Testis (tissue), 3 donors: ENCODE measurements around the gene C4orf50. TPM values are rescaled to one million over a fixed set of nuclear protein-coding genes. Genes with fewer than 3 reads are reported as not detected.
"Not testable (repeated sequence)": the region's sequence is repeated elsewhere in the genome, so short reads cannot be mapped to it uniquely, and the experiment has no call there.

Experiments
- DNase-seq: peaks from one replicate; pipeline ENCODE4 v3.0.0-alpha.2; 2019
- H3K27ac ChIP-seq, 2 donors: fragments of 200-600 bp; sonication (generic); one replicate each; pipeline ENCODE4 v1.5.1; 2019
- H3K27me3 ChIP-seq: fragments of 200-600 bp; sonication (generic); one replicate; pipeline ENCODE4 v1.5.1; 2019
- H3K36me3 ChIP-seq: fragments of 200-600 bp; sonication (generic); one replicate; pipeline ENCODE4 v1.5.1; 2017; ENCODE audit warnings: low read depth; ENCODE audit errors: missing control alignments
- H3K4me1 ChIP-seq: fragments of 200-600 bp; sonication (generic); one replicate; pipeline ENCODE4 v1.5.1; 2019
- H3K4me3 ChIP-seq, 2 donors: fragments of 200-600 bp; sonication (generic); one replicate each; pipeline ENCODE4 v1.5.1; 2017 to 2019
- H3K9me3 ChIP-seq: fragments of 200-600 bp; sonication (generic); one replicate; pipeline ENCODE4 v1.5.1; 2017
- POLR2A ChIP-seq: fragments of 450-650 bp; IDR thresholded peaks from one replicate; pipeline ENCODE4 v1.6.1; 2017; ENCODE audit warnings: antibody characterized with exemption, mild to moderate bottlenecking, moderate library complexity
- WGBS, 2 donors: methylation state at CpG; one replicate each; pipeline ENCODE4 v1.1.5; 2018; 5-methylcytosine and 5-hydroxymethylcytosine counted together
- intact Hi-C: fragments of 100-400 bp; cut with DNase I; formaldehyde crosslinking; loops from one replicate; pipeline ENCODE4 v1.15.1; 2023; ENCODE audit warnings: low total_unique reads
- polyA plus RNA-seq: library from polyadenylated mRNA; stranded (reverse); fragments of 350-450 nt; fragmentation: Illumina TruSeq; extraction: RNeasy Lipid Tissue Mini Kit (QIAGEN cat#74804); gene quantifications from one replicate; pipeline ENCODE4 v1.2.3, GENCODE V29; 2014; ENCODE audit warnings: low read depth, low replicate concordance; ENCODE audit not compliant: insufficient read depth
- total RNA-seq, 2 donors: library from RNA; depleted of rRNA; stranded (reverse); fragments of >200 nt; gene quantifications; one replicate each; pipeline ENCODE4 v1.2.3, GENCODE V29; 2016
- TF ChIP-seq, protein P1 (sequence below), 3 experiments: fragments of 450-650 bp in 2 of 3; fragments of 200-600 bp in 1 of 3; sonication (generic) in 1 of 3; IDR thresholded peaks; one replicate each; pipeline ENCODE4 v1.5.1; 2016 to 2019; ENCODE audit warnings: antibody characterized with exemption in 3 of 3, mild to moderate bottlenecking in 2 of 3, moderate library complexity in 1 of 3

The C4orf50 gene
- total and polyA plus RNA-seq, 3 donors from 2014 or later = 1.1 to 2.7 (median 1.8) TPM

DNA sequence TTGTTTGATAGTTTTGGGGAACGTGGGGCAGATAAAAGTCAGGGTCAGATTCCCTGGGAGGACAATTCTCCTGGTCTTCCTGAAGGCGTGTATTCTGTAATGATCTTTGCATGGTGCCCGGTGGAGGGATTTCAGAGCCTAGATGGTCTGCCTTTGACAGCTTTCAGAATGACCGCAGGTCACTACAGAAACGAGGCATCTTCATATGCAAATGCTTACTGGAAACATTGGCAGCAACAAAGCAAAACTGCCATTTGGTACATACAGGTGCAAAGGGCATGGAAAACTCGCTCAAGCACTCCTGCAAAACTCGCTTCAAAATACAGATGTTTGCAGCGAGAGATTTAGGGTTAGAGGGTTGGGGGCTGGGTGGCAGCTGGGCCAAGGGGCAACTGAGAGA is 8.8 kb downstream of the C4orf50 start:
- no peak for TF ChIP-seq POLR2A
- TF ChIP-seq, protein P1, sequence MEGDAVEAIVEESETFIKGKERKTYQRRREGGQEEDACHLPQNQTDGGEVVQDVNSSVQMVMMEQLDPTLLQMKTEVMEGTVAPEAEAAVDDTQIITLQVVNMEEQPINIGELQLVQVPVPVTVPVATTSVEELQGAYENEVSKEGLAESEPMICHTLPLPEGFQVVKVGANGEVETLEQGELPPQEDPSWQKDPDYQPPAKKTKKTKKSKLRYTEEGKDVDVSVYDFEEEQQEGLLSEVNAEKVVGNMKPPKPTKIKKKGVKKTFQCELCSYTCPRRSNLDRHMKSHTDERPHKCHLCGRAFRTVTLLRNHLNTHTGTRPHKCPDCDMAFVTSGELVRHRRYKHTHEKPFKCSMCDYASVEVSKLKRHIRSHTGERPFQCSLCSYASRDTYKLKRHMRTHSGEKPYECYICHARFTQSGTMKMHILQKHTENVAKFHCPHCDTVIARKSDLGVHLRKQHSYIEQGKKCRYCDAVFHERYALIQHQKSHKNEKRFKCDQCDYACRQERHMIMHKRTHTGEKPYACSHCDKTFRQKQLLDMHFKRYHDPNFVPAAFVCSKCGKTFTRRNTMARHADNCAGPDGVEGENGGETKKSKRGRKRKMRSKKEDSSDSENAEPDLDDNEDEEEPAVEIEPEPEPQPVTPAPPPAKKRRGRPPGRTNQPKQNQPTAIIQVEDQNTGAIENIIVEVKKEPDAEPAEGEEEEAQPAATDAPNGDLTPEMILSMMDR (IDR thresholded peaks at IDR 0.05) = no peak
- Histone ChIP-seq H3K27ac (no peak overlapping the region), H3K4me1 (no peaks in the 10 kb centered on the region), H3K4me3 (no peak overlapping the region), H3K36me3 (no peaks in the 10 kb centered on the region), H3K27me3 (no peaks in the 10 kb centered on the region), H3K9me3 (no peaks in the 10 kb centered on the region)
- 65 to 71% methylated on average over 8 of the region's 8 CpGs for WGBS, 2 donors
- no peak for DNase-seq
- intact Hi-C loops = no loop called here

DNA sequence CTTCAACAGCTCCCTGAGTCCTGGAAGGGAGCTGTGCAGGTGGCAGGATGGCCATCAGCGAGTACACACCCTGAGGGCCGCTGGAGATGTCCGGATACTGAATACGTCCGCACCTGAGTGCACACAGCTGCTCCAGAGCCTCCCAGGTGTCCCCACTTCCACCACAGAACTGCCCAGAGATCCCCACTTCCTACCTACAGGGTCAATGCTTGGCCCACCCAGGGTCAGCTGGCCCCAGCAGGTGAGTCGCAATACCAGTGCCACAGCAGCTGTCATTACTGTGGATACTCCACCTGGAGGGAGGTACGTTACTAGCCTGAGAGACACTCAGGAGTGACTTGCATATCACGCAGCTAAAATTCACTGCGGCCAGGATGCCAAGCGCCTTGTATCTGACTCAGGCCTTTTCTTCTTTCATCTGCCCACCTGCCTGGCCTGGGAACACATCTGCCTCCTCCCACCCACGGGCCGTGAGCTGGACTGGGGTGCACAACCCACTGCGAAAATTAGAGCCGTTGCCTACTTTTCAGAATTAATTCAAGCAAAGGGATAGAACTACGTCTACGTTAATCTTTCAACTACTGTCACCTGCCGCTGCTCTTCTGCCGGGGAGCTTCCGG is 9.4 kb downstream of the C4orf50 start:
- WGBS, 2 donors = 75 to 77% methylated on average over 16 to 19 of the region's 19 CpGs
- intact Hi-C loops = no loop called here
- H3K27me3 ChIP-seq = no peaks in the 10 kb centered on the region
- H3K36me3 ChIP-seq = no peaks in the 10 kb centered on the region
- H3K4me1 ChIP-seq = no peaks in the 10 kb centered on the region
- TF ChIP-seq, protein P1 (IDR thresholded peaks at IDR 0.05) = no peak
- TF ChIP-seq POLR2A = no peak
- DNase-seq = no peak
- H3K9me3 ChIP-seq = no peaks in the 10 kb centered on the region
- no peak overlapping the region for H3K4me3 ChIP-seq
- H3K27ac ChIP-seq = no peak overlapping the region

DNA sequence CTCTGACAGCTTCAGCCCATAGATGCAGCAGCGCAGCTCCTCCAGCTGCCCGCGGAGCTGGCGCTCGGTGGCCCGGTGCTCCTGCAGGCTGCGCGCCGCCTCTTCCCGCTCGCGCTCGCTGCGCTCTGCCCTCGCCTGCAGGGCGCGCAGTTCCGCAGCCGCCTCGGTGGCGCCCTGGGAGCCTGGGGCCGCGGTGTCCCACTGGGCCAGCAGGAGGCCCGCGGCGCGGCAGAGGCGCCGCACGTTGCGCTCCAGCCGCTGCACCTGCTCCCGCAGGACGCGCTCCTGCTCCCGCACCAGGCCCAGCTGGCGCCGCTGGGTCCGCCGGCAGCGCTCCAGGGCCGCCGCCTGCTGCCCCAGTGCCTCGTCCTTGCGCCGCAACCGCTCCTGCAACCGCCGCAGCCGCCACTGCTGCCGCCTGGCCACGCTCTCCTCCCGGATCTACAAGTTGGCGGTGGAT is 10.1 kb downstream of the C4orf50 start:
- no peak for DNase-seq
- 45 to 58% methylated on average over 27 to 54 of the region's 54 CpGs for WGBS, 2 donors
- no peak overlapping the region for H3K4me3 ChIP-seq
- H3K27ac ChIP-seq = no peak overlapping the region
- no peaks in the 10 kb centered on the region for H3K27me3 ChIP-seq
- intact Hi-C loops = no loop called here
- H3K9me3 ChIP-seq = no peaks in the 10 kb centered on the region
- H3K4me1 ChIP-seq = no peaks in the 10 kb centered on the region
- H3K36me3 ChIP-seq = no peaks in the 10 kb centered on the region
- TF ChIP-seq, protein P1 (IDR thresholded peaks at IDR 0.05) = no peak
- no peak for TF ChIP-seq POLR2A

DNA sequence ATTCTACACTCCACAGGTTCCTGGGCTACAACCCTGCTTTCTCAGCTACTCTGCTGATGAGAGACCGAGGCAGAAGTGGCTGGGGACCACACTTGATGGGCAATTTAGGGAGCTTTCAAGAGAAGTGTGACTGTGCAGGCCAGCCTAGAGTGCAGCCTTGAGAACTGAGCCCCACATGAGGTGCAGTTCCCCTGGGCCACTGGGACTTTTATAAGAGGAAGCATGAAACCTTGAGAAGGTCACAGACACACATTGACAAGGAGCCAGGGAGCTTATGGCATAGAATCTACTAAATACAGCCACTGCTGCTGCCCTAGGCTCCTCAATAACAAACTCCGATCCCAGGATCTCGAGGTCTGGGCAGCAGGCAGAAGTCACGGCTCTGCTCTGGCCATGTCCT is 13.1 kb downstream of the C4orf50 start:
- DNase-seq = no peak
- no peaks in the 10 kb centered on the region for H3K36me3 ChIP-seq
- intact Hi-C loops = no loop called here

DNA sequence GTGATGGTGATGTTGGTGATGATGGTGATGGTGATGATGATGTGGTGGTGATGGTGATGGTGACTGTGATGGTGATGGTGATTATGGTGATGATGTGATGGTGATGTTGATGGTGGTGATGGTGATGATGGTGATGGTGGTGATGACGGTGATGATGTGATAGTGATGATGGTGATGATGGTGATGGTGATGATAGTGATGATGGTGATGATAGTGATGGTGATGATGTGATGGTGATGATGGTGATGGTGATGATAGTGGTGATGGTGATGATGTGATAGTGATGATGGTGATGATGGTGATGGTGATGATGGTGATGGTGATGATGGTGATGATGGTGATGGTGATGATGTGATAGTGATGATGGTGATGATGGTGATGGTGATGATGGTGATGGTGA is 14.7 kb downstream of the C4orf50 start:
- DNase-seq, H3K4me1 ChIP-seq, H3K9me3 ChIP-seq, intact Hi-C loops, H3K4me3 ChIP-seq, H3K36me3 ChIP-seq, H3K27ac ChIP-seq, H3K27me3 ChIP-seq: not testable (repeated sequence)
- WGBS, 2 donors = 53 to 98% methylated on average over 1 of the region's 1 CpG

More for the DNA sequence above, 13.1 kb downstream of the C4orf50 start:
- Histone ChIP-seq H3K27ac (no peak overlapping the region), H3K4me1 (no peaks in the 10 kb centered on the region), H3K4me3 (no peak overlapping the region), H3K27me3 (no peaks in the 10 kb centered on the region), H3K9me3 (no peaks in the 10 kb centered on the region)
- TF ChIP-seq, protein P1 (IDR thresholded peaks at IDR 0.05) = no peak
- TF ChIP-seq POLR2A = no peak
- WGBS, 2 donors = 87 to 95% methylated on average over 4 of the region's 4 CpGs
